Measurements from ENCODE around the gene MGMT.

MGMT gene

GRCh38 chr10:129730993-129731325 is 263.9 kb downstream of the MGMT start:
- Histone ChIP-seq H3K9ac (ENCODE audit: low read depth, low read length) (no peak overlapping the region), H3K4me1 (ENCODE audit: insufficient read depth, low read length) (peaks cover 8% of the 10 kb centered on the region; the same call in 1 of the 2 replicates), H3K36me3 (ENCODE audit: insufficient read depth, low read length) (no peaks in the 10 kb centered on the region), H3K9me3 (ENCODE audit: control insufficient read depth, insufficient read depth, low read length) (peaks cover 2% of the 10 kb centered on the region)

- Histone ChIP-seq H3K4me1 (ENCODE audit: insufficient read depth, low read length) (no peaks in the 10 kb centered on the region), H3K9me3 (ENCODE audit: control insufficient read depth, insufficient read depth, low read length) (no peaks in the 10 kb centered on the region), H3K9ac (ENCODE audit: low read depth, low read length) (no peak overlapping the region), H3K36me3 (ENCODE audit: insufficient read depth, low read length) (no peaks in the 10 kb centered on the region)
Observed at GRCh38 chr10:129740532-129741279, 273.7 kb downstream of the MGMT start.

DNA sequence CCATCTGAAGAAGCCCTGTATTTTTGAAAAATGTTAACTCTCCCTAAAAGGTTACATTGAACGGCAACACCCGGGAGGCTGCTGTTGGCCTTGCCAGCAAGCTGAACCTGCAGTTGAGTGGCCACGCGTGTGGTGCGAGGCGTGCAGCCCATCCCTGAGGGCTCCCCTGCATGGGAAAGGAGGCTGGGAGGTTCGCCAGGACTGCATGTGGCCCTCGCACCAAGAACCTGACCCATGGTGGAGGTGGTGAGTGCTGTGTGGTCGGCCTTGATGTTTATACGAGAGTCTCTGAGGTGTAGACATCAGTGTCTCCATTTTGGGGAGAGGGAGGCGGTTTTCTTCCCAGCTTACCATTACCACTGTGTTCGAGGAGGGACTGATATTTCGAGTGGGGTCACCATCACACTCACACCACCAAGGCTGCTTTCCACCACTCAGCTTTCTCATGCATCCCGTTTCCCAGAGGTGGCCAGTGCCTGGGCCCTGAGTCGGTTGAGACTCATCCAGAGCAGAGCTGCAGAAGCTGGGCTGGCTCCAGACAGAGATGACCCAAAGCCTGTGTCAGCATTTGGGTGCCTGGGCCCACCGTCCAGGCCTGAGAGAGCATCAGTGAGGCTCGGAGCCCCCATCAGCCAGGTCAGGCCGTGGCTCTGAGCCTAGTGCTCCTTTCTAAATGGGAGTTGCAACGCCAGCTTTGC is 274.4 kb downstream of the MGMT start:
- H3K4me1 ChIP-seq (ENCODE audit: insufficient read depth, low read length), result no peaks in the 10 kb centered on the region
- no peaks in the 10 kb centered on the region for H3K9me3 ChIP-seq (ENCODE audit: control insufficient read depth, insufficient read depth, low read length)
- no peaks in the 10 kb centered on the region for H3K36me3 ChIP-seq (ENCODE audit: insufficient read depth, low read length)
- H3K9ac ChIP-seq (ENCODE audit: low read depth, low read length), result no peak overlapping the region

- H3K36me3 ChIP-seq (ENCODE audit: insufficient read depth, low read length), result no peaks in the 10 kb centered on the region
Observed at GRCh38 chr10:129741978-129742741, 275.1 kb downstream of the MGMT start.

DNA sequence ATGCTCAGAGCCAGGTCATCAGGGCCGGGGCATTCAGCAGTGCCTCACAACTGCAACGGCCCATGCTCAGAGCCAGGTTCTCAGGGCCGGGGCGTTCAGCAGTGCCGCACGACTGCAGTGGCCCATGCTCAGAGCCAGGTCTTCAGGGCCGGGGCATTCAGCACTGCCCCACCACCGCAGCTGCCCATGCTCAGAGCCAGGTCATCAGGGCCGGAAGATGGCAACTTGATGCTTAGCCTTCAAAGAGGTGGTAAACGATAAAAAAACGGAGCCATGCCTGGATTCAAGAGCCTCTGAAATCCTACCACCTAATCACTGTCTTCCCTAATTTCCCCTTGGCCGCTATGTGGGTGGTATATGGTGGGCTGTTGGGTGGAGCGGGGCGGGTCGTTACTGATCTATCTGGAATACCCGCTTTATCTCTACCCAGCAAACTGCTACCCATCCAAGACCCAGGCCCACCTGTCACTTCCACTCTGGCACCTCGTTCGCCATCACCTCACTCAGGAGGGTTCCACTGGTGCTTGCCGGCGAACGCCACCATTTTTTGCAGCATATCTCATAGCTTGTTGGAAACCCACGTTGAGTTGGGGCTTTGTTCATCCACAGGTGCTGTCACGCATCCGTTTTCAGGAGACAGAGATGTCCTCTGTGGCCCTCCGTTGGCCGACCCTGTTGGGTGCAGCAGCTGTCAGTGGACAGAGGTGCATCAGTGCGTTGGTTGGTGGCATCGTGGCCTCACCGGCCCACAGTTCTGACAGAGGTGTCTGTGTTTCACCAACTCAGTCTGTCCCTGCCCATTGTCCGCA is 275.9 kb downstream of the MGMT start:
- Histone ChIP-seq H3K36me3 (ENCODE audit: insufficient read depth, low read length) (no peaks in the 10 kb centered on the region), H3K9ac (ENCODE audit: low read depth, low read length) (no peak overlapping the region), H3K9me3 (ENCODE audit: control insufficient read depth, insufficient read depth, low read length) (no peaks in the 10 kb centered on the region), H3K4me1 (ENCODE audit: insufficient read depth, low read length) (no peaks in the 10 kb centered on the region)

More at GRCh38 chr10:129741978-129742741, 275.1 kb downstream of the MGMT start:
- no peaks in the 10 kb centered on the region for H3K9me3 ChIP-seq (ENCODE audit: control insufficient read depth, insufficient read depth, low read length)
- H3K9ac ChIP-seq (ENCODE audit: low read depth, low read length), result no peak overlapping the region
- H3K4me1 ChIP-seq (ENCODE audit: insufficient read depth, low read length), result no peaks in the 10 kb centered on the region

DNA sequence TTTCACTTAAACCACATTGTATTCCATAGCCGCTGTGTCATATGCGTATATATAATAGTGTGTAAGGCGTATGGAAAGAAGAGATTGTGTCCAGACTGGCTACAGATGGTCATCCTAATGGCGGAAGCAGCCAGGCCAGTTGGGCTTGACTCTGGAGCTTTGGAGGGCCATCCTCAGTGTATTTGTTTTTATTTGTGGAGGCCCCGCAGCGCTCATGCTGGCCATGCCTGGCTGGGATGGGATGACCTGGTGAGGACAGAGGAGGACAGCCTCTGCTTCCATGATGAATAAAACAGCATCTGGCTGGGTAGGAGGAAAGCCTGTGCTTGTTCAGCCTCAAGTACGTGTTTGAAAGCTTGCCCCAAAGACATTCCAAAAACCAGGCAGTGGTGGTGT is 276.7 kb downstream of the MGMT start:
- Histone ChIP-seq H3K4me1 (ENCODE audit: insufficient read depth, low read length) (no peaks in the 10 kb centered on the region), H3K9me3 (ENCODE audit: control insufficient read depth, insufficient read depth, low read length) (no peaks in the 10 kb centered on the region), H3K9ac (ENCODE audit: low read depth, low read length) (no peak overlapping the region), H3K36me3 (ENCODE audit: insufficient read depth, low read length) (no peaks in the 10 kb centered on the region)

DNA sequence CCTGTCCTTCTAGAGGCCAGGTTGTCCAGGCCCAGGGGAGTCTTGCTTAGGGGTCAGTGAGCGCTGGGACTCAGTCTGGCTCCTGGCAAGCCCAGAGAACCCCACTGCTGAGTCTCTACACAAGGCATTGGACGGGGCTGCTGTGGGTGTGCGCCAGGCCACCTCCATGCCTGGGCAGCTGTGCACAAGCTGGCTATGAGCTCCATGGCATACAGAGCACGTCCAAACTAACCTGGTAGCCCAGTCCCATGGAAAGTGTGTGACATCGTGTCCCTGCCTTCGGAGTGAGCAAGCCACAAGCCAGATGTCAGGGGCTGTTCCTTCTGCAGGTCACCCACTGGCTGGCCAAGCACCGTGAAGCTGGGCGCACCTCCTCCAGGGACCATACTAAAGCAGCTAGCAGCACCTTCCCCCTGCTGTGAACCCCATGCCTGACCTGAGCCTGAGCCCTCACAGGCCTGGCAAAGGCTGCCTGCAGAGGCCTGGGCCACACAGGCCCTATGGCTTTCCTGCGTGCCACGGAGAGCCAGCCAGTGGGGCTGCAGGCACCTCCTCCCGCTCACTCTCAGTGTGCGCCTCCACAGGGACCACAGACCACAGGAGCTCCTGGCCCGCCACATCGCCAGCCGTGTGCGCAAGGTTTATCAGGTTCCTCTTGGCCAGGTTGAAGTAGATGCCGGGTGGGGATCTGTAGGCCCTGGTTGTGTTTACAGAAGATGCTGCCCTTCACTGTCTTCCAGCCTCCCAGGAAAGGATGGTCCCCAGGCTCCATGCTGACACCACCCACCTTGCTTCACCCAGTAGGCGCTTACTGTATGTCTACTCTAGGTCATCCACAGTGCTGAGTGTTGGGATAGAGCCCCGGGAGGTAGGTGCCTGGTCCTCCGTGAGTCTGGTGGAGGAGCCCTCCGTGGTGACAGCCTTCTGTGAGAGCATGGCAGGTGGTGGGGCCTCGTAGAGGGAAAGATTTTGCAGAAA is 277.4 kb downstream of the MGMT start:
- no peaks in the 10 kb centered on the region for H3K9me3 ChIP-seq (ENCODE audit: control insufficient read depth, insufficient read depth, low read length)
- H3K36me3 ChIP-seq (ENCODE audit: insufficient read depth, low read length), result no peaks in the 10 kb centered on the region

GRCh38 chr10:129745186-129745750 is 278.2 kb downstream of the MGMT start:
- H3K9ac ChIP-seq (ENCODE audit: low read depth, low read length), result no peak overlapping the region
- H3K36me3 ChIP-seq (ENCODE audit: insufficient read depth, low read length), result no peaks in the 10 kb centered on the region
- H3K9me3 ChIP-seq (ENCODE audit: control insufficient read depth, insufficient read depth, low read length), result no peaks in the 10 kb centered on the region
- H3K4me1 ChIP-seq (ENCODE audit: insufficient read depth, low read length), result no peaks in the 10 kb centered on the region

More for the DNA sequence above, 277.4 kb downstream of the MGMT start:
- H3K9ac ChIP-seq (ENCODE audit: low read depth, low read length), result no peak overlapping the region
- no peaks in the 10 kb centered on the region for H3K4me1 ChIP-seq (ENCODE audit: insufficient read depth, low read length)

- H3K4me1 ChIP-seq (ENCODE audit: insufficient read depth, low read length), result no peaks in the 10 kb centered on the region
- no peaks in the 10 kb centered on the region; the same call in 1 of the 2 replicates for H3K9me3 ChIP-seq (ENCODE audit: control insufficient read depth, insufficient read depth, low read length)
- H3K9ac ChIP-seq (ENCODE audit: low read depth, low read length), result no peak overlapping the region
- H3K36me3 ChIP-seq (ENCODE audit: insufficient read depth, low read length), result no peaks in the 10 kb centered on the region
Observed at GRCh38 chr10:129754211-129755050, 287.4 kb downstream of the MGMT start.

- no peaks in the 10 kb centered on the region; the same call in 1 of the 2 replicates for H3K9me3 ChIP-seq (ENCODE audit: control insufficient read depth, insufficient read depth, low read length)
- no peak overlapping the region for H3K9ac ChIP-seq (ENCODE audit: low read depth, low read length)
- no peaks in the 10 kb centered on the region for H3K4me1 ChIP-seq (ENCODE audit: insufficient read depth, low read length)
- no peaks in the 10 kb centered on the region for H3K36me3 ChIP-seq (ENCODE audit: insufficient read depth, low read length)
Observed at GRCh38 chr10:129755158-129755591, 288.1 kb downstream of the MGMT start.

- H3K9ac ChIP-seq (ENCODE audit: low read depth, low read length), result no peak overlapping the region
- H3K4me1 ChIP-seq (ENCODE audit: insufficient read depth, low read length), result no peaks in the 10 kb centered on the region
- no peaks in the 10 kb centered on the region; the same call in 1 of the 2 replicates for H3K9me3 ChIP-seq (ENCODE audit: control insufficient read depth, insufficient read depth, low read length)
- no peaks in the 10 kb centered on the region for H3K36me3 ChIP-seq (ENCODE audit: insufficient read depth, low read length)
Observed at GRCh38 chr10:129755621-129756020, 288.6 kb downstream of the MGMT start.
